Activated CD4-positive, alpha-beta T cell treated with anti-CD3 and anti-CD28 coated beads, Interleukin-2, amount 50 U/mL, for 16 hours (primary cell): ENCODE measurements around the gene USP30.
A peak's percentile ranks its signal among the peaks of the same experiment; 100 is the strongest.
"Not testable (repeated sequence)": the region's sequence is repeated elsewhere in the genome, so short reads cannot be mapped to it uniquely, and the experiment has no call there.

ENCODE experiments used
- DNase-seq: peaks from one replicate; pipeline ENCODE4 v3.0.0-alpha.2; 2020

Gene USP30, protein sequence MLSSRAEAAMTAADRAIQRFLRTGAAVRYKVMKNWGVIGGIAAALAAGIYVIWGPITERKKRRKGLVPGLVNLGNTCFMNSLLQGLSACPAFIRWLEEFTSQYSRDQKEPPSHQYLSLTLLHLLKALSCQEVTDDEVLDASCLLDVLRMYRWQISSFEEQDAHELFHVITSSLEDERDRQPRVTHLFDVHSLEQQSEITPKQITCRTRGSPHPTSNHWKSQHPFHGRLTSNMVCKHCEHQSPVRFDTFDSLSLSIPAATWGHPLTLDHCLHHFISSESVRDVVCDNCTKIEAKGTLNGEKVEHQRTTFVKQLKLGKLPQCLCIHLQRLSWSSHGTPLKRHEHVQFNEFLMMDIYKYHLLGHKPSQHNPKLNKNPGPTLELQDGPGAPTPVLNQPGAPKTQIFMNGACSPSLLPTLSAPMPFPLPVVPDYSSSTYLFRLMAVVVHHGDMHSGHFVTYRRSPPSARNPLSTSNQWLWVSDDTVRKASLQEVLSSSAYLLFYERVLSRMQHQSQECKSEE

DNA sequence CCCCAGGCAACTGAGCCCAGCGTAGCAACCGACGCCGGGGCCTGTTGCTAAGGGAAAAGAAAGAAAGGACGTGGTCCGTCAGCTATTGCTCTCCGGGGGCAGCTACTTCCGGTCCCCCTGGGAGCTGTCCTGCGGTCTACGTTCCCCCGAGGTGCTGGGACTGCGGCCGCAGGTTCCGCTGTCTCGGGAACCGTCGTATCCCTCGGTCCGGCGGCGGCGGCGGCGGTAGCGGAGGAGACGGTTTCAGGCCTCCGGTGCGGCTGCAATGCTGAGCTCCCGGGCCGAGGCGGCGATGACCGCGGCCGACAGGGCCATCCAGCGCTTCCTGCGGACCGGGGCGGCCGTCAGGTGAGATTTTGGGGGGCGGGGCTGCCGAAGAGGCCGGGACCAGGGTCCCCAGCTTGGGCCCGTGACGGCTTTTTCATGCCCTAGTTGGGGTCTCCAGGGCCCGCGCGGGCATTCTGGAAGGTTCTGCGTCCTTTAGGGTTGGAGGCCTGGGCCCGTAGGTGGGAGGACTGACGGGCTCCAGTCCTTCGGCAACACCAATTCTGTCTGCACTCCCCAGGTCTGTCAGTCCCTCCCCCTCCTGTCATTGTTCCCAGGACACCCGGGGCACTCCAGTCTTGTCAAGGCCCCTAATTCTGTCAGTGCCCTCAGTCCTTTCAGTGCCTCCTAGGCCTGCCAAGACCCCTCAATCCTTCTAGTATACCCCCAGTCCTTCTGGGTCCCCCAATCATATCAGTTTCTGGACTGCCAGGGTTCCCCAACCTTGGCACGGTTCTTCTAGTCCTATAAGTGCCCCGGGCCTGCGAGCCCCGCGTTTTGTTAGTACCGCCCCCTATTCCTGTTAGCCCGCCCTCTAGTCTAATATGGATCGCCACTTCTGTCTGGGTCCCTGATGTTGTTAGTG, at the start of gene USP30:
Gene USP30, plus strand, starts transcription at position 163 of the 910 bp plus-strand sequence. Its CDS starts 103 bp downstream, at position 266.
- peak; percentile 84 for DNase-seq

DNA sequence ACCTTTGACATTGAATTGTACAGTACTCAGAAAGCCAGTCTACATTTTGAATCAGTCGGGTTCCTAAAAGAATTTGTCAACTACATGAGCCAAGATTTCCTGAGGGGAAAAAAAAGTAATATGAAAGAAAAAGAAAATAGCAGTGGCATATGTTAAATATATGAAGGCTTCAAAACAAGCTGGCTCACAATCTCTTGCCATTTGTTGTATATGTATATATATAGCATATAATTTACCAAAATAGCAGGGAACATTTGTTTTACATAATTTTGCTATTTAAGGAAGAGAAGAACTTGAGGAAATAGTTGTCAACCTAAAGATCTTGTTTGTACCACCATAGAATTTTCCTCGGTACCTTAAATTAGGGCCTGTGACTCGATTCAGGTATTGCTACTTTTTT, 48.4 kb upstream of the USP30 start:
- DNase-seq = no peak

DNA sequence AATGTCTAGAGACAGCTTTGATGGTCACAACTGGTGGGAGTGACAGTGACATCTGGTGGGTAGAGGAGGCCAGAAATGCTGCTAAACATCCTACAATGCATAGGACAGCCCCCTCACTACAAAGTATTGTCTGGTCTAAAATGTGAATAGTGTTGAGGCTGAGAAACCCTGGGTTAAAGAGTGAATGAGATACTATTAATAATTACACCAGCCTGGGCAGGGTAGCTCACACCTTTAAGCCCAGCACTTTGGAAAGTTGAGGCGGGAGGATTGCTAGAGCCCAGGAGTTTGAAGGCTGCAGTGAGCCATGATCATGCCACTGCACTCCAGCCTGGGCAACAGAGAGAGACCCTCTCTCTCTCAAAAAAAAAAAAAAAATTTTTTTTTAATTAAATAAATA, 42.6 kb upstream of the USP30 start:
- DNase-seq = no peak

DNA sequence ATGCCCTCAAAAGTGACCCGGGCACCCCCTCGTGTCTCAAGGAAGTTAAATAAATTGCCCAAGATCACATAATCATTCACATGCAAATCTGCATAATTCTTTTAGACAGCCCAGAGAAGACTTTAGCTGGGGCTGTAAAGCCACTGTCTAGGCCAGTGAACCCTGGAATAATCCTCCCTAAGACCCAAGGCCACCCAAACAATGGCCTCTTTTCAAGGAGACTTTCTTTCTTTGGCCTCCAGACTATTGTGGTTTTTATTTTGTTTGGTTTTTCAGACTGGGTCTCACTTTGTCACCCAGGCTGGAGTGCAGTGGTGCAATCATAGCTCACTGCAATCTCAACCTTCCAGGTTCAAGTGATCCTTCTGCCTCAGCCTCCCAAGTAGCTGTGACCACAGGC, 42.1 kb upstream of the USP30 start:
- no peak for DNase-seq

DNA sequence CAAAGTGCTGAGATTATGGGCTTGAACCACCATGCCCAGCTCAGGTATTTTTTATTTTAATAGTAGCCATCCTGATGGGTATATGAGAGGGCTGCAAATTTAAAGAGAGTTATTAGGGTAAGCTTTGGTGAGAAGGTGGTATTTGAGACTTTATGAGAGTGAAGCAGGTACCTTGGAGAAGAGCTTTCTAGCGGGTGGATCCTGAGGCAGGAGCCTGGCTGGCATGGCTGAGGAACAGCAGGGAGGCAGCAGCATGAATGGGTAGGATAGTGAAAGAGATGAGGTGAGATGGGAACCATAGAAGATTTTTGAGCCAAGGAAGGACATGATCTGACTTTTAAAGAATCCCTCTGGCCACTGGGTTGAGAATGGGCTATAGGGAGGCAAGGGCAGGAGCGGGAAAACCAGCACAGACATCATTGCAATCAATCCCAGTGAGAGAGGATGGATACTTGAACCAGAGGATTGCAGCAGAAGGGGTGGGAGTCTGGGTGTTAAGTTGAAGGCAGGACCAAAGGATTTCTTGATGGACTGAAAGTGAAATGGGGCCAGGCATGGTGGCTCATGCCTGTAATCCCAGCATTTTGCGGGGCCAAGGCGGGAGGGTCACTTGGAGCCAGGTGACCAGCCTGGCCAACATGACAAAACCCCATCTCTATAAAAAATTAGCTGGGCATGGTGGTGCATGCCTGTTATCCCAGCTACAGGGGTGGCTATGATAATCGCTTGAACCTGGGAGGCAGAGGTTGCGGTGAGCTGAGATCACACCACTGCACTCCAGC, 37.2 kb upstream of the USP30 start:
- no peak for DNase-seq

DNA sequence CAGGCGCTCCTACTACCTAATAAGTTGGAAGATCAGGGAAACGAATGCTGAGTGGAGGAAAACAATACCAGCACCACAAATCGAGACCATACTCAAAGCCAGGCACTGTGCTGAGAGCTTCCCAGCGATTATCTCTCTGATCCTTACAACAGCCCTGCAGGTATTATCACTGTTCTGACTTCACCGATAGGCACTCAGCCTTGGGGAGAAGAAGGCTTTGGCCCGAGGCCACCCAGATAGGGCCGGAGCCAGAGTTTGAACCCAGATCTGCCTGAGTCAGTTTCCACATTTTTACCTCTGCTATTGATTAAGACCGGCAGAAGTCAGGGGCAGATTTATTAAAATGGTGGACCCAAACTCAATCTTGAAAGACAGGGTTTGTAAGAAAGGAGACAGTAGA, 36.4 kb upstream of the USP30 start:
- DNase-seq = no peak

DNA sequence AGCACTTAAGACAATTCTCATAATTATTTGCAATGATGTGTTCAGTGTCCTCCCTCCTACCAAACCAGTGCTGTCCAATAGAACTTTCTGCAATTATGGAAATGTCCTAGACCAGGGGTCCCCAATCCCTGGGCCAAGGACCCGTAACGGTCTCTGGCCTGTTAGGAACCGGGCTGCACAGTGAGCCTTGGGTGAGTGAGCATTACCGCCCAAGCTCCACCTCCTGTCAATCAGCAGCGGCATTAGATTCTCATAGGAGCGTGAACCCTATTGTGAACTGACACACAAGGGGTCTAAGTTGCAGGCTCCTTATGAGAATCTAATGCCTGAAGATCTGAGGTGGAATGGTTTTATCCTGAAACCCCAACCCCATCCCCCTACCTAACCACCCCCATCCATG, 35.4 kb upstream of the USP30 start:
- DNase-seq = no peak

DNA sequence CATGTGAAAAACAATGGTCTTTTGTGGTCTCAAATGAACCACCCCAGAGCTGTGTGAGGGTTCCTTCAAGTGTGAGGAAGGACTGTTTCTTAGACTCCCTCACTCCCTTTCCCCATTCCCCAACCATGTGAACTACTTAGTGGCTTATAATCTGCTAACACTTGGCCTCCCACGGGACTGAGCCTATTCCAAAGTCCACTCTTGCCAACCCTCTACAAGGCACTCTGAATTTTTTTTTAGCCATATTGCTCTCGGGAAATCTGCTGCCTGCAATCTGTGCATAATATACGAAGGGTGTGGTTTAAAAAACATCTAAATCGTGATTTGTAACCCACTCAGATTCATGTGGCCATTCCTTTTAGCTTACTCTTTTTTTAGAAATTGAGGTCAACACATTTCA, 34.1 kb upstream of the USP30 start:
- no peak for DNase-seq

DNA sequence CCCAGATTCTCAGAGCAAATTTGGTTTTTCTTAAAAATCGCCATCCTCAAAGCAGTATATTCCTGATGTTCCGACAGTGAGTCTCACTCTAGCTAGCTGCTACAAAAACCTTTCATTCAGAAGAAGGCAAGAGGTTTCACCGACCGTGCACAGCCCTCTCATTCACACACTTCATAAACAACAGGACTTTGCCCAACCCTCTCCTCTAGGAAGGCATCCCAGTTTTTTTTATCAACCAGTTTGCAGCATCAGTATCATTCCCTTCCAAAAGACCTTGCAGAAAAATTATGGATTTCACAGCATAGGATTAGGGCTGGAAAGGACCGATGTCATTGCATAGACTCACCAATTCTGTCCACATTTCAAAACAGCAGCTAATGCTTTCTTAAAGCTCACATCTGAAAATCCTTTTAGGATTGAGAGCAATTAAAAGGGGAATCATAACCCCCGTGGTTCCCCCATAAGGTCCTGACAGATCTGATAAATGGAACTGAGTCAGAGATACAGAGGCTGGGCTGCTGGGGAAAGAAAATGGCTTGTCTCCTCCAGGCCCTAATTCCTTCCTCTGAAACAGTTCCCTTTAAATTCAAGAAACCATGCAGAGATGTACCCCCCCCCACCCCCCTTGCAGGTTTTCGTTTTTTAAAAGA, 32.1 kb upstream of the USP30 start:
- no peak for DNase-seq

DNA sequence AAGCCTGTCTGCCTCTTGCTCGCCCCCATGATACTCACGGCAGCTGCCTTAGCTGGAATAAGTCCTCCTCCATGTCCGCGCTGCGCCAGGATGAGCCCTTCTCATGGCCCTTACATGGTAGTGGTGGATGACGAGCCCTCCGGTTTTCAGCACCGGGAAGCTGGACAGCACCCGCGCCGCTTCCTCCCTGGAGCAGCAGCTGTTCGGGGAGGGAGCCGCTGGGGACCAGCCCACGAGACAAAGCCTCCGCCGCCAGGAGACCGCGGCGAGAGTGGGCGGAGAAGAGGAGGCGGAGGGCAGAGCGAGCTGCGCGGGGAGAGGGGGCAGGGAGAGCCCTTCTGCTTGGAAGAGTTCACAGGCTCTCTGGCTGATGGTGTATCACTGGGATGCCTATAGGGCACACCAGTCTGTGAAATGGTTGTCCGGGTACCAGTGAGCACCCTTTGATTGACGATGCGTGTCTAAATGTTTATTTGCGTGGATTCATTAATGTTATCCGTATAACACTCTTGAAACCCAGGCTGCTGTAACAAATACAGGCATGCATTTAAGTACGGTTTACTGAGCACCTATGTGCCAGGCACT, 31.5 kb upstream of the USP30 start, which contains the start of gene SVOP:
Gene SVOP, minus strand, starts transcription at position 273 of the 585 bp plus-strand sequence. Its CDS starts 200 bp downstream, at position 73.
- peak; percentile 16 for DNase-seq

DNA sequence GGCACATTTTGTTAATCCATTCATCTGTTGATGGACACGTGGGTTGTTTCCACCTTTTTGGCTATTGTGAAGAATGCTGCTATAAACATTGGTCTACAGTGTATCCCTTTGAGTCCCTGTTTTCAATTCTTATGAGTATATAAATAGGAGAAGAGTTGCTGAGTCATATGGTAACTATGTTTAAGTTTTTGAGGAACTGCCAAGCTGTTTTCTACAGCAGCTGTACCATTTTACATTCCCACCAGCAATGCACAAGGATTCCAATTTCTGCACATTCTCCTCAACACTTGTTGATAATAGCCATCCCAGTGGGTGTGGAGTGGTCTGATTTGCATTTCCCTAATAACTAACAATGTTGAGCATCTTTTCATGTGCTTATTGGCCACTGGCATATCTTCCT, 24.6 kb upstream of the USP30 start:
- no peak for DNase-seq

DNA sequence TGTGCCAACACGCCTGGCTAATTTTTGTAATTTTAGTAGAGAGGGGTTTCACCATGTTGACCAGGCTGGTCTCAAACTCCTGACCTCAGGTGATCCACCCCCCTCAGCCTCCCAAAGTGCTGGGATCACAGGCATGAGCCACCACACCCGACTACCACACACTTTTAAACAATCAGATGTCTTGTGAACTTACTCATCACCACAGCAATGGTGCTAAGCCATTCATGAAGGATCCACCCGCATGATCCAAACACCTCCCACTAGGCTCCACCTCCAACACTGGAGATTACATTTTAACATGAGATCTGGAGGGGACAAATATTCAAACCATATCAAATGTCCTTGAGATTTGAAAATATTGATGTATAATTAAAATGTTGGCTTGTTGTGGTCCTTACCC, 23.8 kb upstream of the USP30 start:
- not testable (repeated sequence) for DNase-seq

DNA sequence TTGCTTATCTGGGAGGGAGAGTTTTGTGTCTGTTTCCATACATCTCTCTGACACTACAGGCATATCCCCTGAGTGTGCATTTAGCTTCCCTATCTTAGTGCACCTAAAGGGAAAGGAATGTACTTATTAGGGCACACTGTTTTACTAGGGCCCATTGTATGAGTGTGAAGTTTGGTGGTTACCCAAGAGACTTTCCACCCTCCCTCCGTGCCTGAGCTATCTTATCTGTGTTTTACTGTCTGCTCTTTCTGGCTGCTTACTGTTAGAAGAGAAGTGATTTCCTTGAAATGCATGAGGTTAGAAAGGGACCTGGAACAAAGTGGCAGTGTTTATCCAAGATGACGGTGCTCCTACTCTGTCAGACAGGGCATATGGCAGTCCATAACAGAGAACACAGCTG, 23.0 kb upstream of the USP30 start:
- no peak for DNase-seq

DNA sequence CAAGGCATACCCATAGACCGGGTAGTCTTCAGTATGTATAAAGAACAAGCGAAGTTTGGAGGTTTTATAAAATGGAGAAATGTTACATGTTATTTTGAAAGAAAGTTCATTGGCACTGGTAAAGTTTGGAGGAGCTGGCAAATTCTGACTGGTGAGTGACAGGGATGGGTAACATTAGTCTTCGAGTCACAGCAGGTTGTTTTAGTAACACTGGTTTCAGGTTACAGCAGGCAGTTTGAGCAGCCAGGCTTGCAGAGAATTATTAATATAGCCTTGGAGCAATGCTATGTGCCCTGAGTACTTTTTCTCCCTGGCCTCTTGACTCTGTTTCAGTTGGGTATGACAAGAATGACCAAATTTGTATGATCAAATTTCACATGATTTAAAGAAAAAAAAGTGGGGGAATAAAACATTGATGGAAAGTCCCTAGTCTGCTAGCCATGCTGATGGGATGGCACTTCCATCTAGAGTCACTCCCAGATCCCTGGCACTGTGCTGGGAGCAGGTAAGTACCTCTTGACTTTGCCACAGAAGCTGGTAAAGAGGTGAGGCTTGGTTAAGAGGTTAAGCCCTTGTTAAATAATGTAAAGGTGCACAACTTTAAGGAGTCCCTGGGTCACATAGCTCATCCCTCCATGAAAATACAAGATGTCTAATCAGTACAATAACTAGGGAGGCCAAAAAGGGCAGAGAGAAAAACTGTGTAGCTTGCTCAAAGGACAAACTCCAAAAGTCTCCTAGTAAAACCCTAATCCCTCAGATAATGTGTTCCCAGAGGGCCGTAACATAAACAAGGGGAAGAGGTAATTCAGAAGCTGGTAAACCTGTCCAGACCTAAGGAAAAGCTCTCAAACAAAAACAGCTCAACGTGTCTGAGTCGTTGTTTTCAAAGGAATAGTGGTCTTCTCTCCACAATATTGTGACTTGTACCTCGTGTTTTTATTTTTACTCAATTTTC, 18.9 kb upstream of the USP30 start:
- no peak for DNase-seq

DNA sequence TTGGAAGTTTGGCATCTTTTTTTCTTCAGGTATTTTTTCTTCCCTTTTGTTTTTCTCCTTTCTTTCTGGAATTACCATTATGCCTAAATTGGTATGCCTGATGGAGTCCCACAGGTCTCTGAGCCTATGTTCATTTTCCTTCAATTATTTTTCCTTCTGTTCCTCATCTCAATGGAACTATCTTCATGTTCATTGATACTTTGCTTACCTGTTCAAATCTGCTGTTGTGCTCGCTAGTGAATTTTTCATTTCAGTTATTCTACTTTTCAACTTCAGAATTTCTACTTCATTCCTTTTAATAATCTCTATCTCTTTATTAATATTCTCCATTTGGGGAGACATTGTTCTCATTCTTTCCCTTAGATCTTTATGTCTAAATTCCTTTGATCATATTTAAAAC, 15.4 kb upstream of the USP30 start:
- no peak for DNase-seq

DNA sequence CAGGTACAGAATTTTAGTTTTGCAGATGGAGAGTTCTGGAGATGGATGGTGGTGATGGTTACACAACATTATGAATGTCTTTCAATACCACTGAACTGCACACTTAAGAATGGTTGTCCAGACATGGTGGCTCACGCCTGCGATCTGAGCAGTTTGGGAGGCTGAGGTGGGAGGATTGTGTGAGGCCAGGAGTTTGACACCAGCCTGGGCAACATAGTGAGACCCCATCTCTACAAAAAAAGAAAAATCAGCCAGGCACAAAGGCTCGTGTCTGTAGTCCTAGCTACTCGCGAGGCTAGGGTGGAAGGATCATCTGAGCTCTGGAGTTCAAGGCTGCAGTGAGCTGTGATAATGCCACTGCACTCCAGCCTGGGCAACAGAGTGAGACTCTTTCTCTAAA, 8.1 kb upstream of the USP30 start:
- no peak for DNase-seq

DNA sequence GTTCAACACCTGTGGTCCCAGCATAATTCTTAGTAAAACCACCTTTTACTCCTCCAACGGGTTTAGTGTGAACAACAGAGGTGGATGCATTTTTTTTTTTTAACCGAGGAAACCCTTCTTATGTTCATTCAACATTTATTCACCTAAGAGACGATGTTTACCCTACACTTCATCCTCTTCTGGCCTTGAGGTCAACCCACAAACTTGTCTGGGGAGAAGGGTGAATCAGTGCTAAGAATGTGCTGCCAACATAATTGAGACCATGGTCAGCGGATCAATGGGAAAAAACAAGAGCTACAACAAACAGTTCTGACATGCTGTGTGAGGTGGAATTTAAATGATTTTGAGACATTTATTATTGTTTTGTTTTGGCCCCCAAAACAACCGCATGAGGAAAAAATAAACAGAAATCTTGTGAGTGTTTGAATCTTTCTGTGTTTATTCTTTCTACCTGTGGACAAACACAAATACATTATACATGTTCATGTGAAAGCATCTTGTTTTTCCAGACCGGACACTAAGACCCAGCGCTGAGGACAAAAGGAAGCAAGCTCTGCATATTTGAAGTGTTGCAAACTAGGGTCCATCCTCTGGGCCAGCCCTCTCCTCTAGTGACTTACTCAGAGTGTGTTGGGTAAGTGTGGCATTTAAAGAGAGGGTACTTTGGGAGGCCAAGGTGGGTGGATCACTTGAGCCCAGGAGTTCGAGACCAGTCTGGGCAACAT, 5.1 kb upstream of the USP30 start:
- DNase-seq = no peak

DNA sequence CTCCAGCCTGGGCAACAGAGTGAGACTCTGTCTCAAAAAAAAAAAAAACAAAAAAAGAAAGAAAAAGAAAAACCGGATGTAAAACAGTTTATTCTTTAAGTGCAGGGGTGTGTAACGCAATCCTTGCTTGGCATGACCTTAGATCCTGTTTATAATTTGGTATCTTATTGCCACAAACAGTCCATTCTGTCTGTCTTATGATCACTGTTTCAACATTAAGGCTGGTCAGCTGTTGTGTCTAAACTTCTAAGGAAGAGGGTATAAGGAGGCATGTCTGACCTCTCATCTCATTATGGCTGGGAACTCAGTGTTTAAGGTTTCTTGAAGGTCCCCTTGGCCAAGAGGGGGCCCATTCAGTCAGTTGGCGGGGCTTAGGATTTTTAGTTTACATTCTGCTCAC, 3.7 kb upstream of the USP30 start:
- not testable (repeated sequence) for DNase-seq

DNA sequence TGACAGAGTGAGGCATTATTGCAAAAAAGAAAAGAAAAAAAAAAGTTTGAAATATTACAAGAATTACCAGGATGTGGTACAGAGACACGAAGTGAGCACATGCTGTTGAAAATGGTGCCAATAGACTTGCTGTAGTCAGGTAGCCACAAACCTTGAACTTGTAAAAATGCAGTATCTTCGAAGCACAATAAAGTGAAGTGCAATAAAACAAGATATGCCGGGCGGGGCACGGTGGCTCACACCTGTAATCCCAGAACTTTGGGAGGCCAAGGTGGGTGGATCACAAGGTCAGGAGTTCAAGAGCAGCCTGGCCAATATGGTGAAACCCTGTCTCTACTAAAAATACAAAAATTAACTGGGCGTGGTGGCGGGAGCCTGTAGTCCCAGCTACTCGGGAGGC, 2.6 kb upstream of the USP30 start:
- DNase-seq = not testable (repeated sequence)

DNA sequence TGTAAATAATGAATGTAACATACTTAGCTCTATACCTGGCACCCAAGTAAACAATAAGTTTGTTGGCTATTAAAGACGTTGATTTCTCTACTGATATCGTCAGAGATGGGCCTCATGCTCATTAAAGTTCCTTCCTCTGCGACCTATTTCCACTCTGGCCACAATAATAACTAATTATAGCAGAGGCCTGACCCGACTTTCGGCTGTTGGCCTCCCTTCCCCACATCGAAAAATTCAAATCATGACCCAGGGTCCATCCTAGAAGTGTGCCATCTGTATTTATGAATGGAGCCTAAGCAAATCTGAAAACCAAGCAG, 321 bp upstream of the USP30 start:
- DNase-seq = no peak
